Mucosa of descending colon (tissue), 3 donors: ENCODE results near the gene NCKAP5L. TPM values are rescaled to one million over a fixed set of nuclear protein-coding genes. Genes with fewer than 3 reads are reported as not detected.

Experiments
- ATAC-seq: fragments of 200-7000 bp; cut with Tn5 transposase; one replicate; pipeline ENCODE4 v1.9.1; 2020; ENCODE audit warnings: mild to moderate bottlenecking, moderate library complexity
- DNase-seq, 3 donors: peaks; one replicate each; pipeline ENCODE4 v3.0.0-alpha.2; 2020
- H3K36me3 ChIP-seq: fragments of 200-600 bp; one replicate; pipeline ENCODE4 v1.8.0; 2021; ENCODE audit warnings: low read depth, mild to moderate bottlenecking
- H3K4me1 ChIP-seq: fragments of 200-600 bp; one replicate; pipeline ENCODE4 v1.8.0; 2021; ENCODE audit warnings: low read depth, mild to moderate bottlenecking
- H3K4me3 ChIP-seq: fragments of 200-600 bp; one replicate; pipeline ENCODE4 v1.8.0; 2021; ENCODE audit warnings: mild to moderate bottlenecking
- H3K9me3 ChIP-seq: fragments of 200-600 bp; one replicate; pipeline ENCODE4 v1.8.0; 2021; ENCODE audit warnings: mild to moderate bottlenecking
- CTCF ChIP-seq: fragments of 200-600 bp; IDR thresholded peaks from one replicate; pipeline ENCODE4 v1.8.0; 2022; ENCODE audit warnings: antibody characterized with exemption, mild to moderate bottlenecking
- intact Hi-C, 2 donors: fragments of 100-400 bp; cut with DNase I in 1 of 2; cut with micrococcal nuclease in 1 of 2; formaldehyde crosslinking; loops; one replicate each; pipeline versions ENCODE4 v1.11.0 to v1.11.1; 2022; cut with DNase I, micrococcal nuclease
- total RNA-seq, 3 donors: library from RNA; stranded (reverse); fragmentation: NEBNext Ultra II Directional in 2 of 3; extraction: Animal tissue kit (Norgen Biotek cat#: 25700) in 2 of 3; gene quantifications; one replicate each; pipeline versions ENCODE4 v1.2.1 to v1.2.4, GENCODE V29; 2021 to 2023
- donor health status: DM: no; HTN: no; CAD: no; lungs with moderate emphysema.
- donor health status: DM: no; HTN: no; CAD: no.
- donor health status: DM: no; HTN: yes; CAD: no.

NCKAP5L gene
- total RNA-seq, 3 donors from 2014 or later, result 2.5 to 17.7 (median 4.7) TPM

- no peak for TF ChIP-seq CTCF
- intact Hi-C loops, result no loop called here
- no peaks in the 10 kb centered on the region for H3K36me3 ChIP-seq
Measured at GRCh38 chr12:49791700-49792099, 36.5 kb downstream of the NCKAP5L start.

GRCh38 chr12:49790741-49791555 is 37.3 kb downstream of the NCKAP5L start:
- Histone ChIP-seq H3K4me3 (no peak overlapping the region), H3K4me1 (no peaks in the 10 kb centered on the region), H3K36me3 (no peaks in the 10 kb centered on the region), H3K9me3 (no peaks in the 10 kb centered on the region)
- TF ChIP-seq CTCF, result no peak
- intact Hi-C loops, result no loop called here
- no peak for DNase-seq
- ATAC-seq, result no peak

More at GRCh38 chr12:49791700-49792099, 36.5 kb downstream of the NCKAP5L start:
- no peak for DNase-seq
- ATAC-seq, result no peak
- Histone ChIP-seq H3K4me3 (no peak overlapping the region), H3K4me1 (no peaks in the 10 kb centered on the region), H3K9me3 (no peaks in the 10 kb centered on the region)

GRCh38 chr12:49789992-49790391 is 38.2 kb downstream of the NCKAP5L start:
- no peaks in the 10 kb centered on the region for H3K36me3 ChIP-seq
- H3K4me1 ChIP-seq, result no peaks in the 10 kb centered on the region
- H3K4me3 ChIP-seq, result no peak overlapping the region
- intact Hi-C loops, result loop anchor here in 1 of 2 donors (10.0 kb wide), 1 partner anchor 45 kb away; no protein-coding TSS in a partner anchor
- DNase-seq (no peak), ATAC-seq (no peak)
- H3K9me3 ChIP-seq, result no peaks in the 10 kb centered on the region
- no peak for TF ChIP-seq CTCF

GRCh38 chr12:49787672-49788071 is 40.5 kb downstream of the NCKAP5L start:
- no peak for TF ChIP-seq CTCF

GRCh38 chr12:49784756-49785409 is 43.3 kb downstream of the NCKAP5L start:
- H3K4me3 ChIP-seq, result no peak overlapping the region
- TF ChIP-seq CTCF, result no peak
- no peaks in the 10 kb centered on the region for H3K9me3 ChIP-seq
- no peaks in the 10 kb centered on the region for H3K4me1 ChIP-seq
- ATAC-seq (no peak), DNase-seq (no peak)
- intact Hi-C loops, result loop anchor here in 1 of 2 donors (10.0 kb wide), 1 partner anchor 50 kb away; no protein-coding TSS in a partner anchor
- H3K36me3 ChIP-seq, result no peaks in the 10 kb centered on the region

More at GRCh38 chr12:49787672-49788071, 40.5 kb downstream of the NCKAP5L start:
- intact Hi-C loops, result loop anchor here in 1 of 2 donors (10.0 kb wide), 1 partner anchor 47 kb away; no protein-coding TSS in a partner anchor
- no peaks in the 10 kb centered on the region for H3K4me1 ChIP-seq
- no peak overlapping the region for H3K4me3 ChIP-seq
- H3K9me3 ChIP-seq, result no peaks in the 10 kb centered on the region
- ATAC-seq (no peak), DNase-seq (no peak)
- H3K36me3 ChIP-seq, result no peaks in the 10 kb centered on the region
